Anterior cingulate cortex (tissue), 58 donors: ENCODE data around the gene REEP1.

ENCODE experiments used
- DNase-seq, 58 donors: peaks; one replicate each; lab custom pipeline; 2025; lab: John Stamatoyannopoulos, UW

The REEP1 gene, protein sequence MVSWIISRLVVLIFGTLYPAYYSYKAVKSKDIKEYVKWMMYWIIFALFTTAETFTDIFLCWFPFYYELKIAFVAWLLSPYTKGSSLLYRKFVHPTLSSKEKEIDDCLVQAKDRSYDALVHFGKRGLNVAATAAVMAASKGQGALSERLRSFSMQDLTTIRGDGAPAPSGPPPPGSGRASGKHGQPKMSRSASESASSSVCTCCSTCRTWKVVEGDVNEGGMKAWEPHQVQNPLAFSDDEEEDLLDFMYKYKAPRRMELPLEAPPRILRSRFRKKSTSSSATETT

DNA sequence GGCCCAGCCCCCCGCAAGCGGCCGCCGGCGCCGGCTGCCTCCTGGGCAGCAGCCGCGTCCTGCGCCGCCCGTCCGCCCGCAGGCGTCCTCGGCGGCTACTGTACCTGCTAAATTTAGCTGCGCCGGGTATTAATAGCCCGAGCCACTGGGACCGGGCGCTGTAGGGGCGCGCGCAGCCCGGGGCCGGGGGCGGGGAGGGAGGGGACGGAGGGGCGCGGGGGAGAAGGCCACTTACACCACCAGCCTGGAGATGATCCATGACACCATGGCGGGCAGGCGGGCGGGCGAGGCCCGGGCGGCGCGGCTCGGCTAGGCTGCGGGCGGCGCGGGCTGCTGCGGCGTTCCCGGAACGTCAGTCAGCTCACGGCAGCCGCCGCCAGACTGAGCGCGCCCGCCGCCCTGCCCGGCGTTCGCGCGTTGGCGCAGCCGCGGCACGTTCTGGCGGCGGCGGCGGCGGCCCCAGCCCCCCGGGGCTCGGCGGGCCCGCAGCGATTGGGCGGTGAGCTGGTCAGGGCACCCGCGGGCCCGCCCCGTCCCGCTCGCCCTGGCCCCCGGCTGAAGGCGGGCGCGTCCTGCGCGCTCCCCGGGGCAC, at the start of gene REEP1:
Gene REEP1 (minus strand): TSS at position 383 of the 592 bp plus-strand sequence. CDS start 116 bp downstream, at position 267.
- DNase-seq = peak in 24 of 58 donors; percentile 8 to 72 (median 31)

- DNase-seq = no peak
Observed at GRCh38 chr2:86383844-86384243, 46.4 kb upstream of the REEP1 start.

DNA sequence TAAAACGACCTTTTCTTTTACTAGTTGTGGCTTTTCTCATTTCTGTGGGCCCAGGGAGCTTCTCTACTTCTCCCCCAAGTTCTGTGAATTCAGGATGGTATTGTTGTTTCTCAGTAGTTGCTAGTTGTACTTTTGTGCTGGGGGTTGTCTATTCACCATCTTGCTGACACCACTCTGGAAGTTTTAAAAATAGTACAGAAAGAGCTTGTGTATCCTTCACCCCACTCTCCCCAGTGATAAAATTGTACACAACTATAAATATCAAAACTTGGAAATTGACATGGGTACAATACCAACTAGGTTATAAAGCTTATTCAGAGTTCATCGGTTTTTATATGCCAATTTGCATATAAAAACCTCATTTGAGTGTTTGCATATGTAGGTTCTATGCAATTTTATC, 45.3 kb upstream of the REEP1 start:
- no peak for DNase-seq

GRCh38 chr2:86382108-86382507, 44.7 kb upstream of the REEP1 start:
- DNase-seq = no peak

DNA sequence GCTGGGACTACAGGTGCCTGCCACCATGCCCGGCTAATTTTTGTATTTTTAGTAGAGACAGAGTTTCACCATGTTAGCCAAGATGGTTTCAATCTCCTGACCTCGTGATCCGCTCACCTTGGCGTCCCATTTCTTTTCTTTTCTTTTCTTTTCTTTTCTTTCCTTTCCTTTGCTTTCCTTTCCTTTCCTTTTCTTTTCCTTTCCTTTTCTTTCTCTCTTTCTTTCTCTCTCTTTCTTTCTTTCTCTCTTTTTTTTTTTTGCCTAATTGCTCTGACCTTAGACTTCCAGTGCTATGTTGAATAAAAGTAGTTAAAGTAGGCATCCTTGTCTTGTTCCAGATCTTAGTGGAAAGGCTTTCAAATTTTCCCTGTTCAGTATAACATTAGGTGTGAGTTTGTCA, 41.0 kb upstream of the REEP1 start:
- no peak for DNase-seq

DNA sequence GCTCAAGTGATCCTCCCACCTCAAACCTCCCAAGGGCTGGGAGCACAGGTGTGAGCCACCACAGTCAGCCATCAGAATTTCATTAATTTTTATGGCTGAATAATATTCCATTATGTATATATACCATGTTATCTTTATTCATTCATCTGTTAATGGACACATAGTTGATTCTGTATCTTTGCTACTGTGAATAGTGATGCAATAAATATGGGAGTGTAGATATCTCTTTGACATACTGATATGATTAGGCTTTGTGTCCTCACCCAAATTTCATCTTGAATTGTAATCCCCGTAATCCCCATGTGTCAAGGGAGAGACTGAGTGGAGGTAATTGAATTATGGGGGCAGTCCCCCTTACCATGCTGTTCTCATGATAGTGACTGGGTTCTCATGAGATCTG, 38.2 kb upstream of the REEP1 start:
- no peak for DNase-seq

DNA sequence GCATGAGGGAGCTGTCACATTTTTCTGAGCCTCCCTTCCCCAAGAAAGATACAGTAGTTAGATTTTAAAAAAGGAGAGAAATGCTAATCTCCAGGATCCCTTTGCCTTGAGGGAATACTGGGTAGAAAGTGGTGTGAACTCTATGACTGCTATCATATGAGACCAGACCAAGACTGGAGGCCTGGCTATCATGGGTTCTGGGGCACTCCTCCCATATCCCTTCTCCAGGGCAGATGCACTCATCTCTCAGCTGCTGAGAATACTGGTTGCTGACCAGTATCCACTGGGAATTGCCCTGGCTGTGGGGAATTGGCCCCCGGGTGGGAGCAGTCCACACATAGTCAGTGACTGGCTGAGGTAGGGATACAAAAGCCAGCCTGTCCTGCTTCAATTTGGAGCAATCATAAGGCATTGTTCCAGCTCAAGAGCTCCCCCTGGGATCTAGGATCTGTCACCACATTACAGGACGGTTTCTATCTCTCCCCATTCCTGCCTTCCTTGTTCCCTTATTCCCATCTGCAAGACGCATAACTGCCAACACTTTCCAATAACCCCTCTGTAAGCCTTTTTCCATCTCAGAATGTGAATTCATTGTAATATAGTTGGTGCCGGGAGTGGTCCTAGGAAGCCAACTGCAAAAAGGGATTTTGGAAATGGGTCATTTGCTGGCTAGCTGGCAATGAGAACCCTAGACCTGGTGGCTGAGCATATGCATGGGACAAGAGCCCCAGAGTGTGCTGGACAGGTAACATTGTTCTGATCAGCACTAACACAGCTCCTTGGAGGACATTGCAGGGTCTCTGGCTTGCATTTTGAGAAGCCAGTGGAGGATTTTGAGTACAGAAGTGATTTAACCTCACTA, 35.4 kb upstream of the REEP1 start:
- peak in 9 of 58 donors; percentile 3 to 25 (median 8) for DNase-seq

DNA sequence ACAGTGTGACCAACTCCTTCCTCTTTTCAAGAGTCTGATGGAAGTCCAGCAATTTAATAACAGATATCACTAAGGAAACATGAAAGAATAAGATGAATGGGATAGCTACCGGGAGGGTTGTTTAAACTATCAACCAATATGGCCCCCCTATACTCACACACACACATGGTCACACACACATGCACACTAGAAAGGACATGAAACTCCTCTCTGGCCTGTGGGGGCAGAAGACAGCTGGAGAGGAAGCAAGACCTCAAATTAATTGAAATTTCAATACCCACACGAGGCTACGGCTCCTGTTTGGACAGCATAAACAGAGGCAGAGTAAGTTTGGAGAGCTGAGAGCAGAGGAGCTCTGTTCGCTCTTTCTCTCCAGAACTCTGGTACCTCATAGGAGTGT, 34.7 kb upstream of the REEP1 start:
- DNase-seq = no peak

- no peak for DNase-seq
Observed at GRCh38 chr2:86371527-86371926, 34.1 kb upstream of the REEP1 start.

- DNase-seq = no peak
Observed at GRCh38 chr2:86370579-86370978, 33.2 kb upstream of the REEP1 start.

DNA sequence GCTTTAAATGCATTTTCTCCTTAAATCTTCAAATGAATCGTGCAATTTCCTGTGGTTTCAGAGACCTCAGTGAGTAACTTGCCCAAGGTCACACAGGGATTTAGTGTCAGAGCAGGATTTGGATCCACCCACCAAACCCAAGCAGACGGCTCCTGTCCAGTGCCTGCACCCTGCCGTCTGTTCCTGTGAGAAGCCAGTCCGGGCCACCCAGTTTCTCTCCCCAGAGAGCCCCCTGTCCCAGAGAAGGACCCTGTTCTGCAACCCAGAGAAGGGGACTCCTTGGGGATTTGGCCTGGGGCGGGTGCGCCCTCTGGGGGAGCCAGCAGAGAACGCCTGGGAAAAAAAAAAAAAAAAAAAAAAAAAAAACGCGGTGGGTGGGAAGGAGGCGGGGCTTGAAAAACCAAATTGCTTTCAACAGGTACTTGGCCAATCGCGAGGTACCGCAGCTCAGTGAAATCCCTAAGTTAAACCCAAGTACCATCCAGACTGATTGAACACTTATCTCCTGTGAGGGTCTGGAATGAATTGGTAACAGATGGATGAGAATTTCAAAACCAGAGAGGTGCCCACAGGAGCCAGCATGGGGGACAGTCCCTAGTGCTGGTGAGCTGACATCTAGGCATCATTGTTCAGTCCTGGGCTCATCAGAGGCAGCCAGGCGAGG, 30.9 kb upstream of the REEP1 start:
- peak in 29 of 58 donors; percentile 3 to 29 (median 15) for DNase-seq

GRCh38 chr2:86367499-86367777, 30.0 kb upstream of the REEP1 start:
- no peak for DNase-seq

DNA sequence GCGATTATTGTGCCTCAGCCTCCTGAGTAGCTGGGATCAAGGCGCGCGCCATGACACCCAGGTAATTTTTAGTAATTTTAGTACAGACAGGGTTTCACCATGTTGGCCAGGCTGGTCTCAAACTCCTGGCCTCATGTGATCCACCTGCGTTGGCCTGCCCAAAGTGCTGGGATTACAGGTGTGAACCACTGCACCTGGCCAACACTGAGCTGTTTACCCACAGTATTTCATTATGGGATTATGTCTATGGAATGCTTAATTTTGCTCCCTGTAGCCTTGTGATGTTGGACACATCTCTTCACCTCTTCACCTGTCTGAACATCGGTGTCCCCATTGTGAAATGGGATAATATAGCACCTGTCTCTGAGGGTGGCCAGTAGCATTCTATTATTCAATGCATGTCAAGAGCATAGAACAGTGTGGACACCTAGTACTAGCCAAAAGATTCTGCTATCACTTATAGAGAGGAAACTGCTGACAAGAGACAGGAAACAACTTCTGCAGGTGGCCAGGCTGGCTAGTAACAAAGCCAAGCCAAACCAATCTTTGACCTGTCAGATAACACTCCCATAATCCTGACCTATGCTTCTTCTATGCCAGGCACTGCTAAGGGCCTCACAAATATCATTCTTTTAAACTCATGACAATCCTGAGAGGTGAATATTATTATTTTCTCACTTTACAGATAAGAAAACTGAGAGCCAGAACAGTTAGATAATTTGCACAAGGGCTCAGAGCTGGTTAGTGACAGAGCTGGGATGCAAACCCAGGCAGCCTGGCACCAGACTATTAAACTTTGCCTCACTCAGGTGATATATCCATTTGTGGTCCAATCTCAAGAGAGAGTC, 29.4 kb upstream of the REEP1 start:
- DNase-seq = no peak

DNA sequence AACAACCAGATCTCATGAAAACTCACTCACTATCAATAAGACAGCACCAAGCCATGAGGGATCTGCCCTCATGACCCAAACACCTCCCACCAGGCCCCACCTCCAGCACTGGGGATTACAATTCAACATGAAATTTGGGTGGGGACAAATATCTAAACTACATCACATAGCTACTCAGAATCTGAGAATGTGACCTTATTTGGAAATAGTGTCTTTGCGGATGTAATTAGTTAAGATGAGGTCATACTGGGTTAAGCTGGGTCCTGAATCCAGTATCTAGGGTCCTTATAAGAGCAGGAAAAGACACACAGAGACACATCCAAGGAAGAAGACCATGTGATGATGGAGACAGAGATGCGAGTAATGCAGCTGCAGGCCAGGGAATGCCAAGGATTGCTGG, 27.5 kb upstream of the REEP1 start:
- DNase-seq = no peak

GRCh38 chr2:86360776-86361175, 23.4 kb upstream of the REEP1 start:
- peak in 12 of 58 donors; percentile 10 to 51 (median 26) for DNase-seq

GRCh38 chr2:86358957-86359356, 21.5 kb upstream of the REEP1 start:
- DNase-seq = no peak

DNA sequence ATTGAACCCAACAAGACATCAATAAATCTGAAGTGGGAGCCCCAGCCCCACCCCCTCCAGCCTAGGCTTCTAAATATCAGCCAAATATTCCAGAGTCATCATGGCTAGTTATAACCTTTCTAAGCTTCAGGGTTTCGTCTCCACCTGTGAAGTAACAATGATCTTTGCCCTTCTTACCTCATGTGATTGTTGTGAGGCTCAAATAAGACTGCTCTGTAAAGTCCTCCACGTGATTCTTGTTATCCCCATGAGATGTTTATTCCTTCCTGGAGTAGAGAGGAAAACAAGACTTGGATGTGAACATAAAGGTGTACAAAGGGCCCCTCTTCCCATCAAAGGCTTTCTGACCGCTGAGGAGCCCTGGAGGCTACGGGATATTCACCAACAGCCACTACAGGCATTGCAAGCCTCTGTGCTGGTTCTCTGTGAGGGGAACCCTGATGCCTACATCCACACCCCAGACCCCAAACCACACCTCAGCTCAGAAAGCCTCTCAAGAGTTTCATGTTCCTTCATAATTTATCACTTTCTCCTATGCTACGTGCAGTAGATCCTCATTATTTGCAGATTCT, 20.1 kb upstream of the REEP1 start:
- no peak for DNase-seq

GRCh38 chr2:86352727-86353221, 15.3 kb upstream of the REEP1 start:
- no peak for DNase-seq

DNA sequence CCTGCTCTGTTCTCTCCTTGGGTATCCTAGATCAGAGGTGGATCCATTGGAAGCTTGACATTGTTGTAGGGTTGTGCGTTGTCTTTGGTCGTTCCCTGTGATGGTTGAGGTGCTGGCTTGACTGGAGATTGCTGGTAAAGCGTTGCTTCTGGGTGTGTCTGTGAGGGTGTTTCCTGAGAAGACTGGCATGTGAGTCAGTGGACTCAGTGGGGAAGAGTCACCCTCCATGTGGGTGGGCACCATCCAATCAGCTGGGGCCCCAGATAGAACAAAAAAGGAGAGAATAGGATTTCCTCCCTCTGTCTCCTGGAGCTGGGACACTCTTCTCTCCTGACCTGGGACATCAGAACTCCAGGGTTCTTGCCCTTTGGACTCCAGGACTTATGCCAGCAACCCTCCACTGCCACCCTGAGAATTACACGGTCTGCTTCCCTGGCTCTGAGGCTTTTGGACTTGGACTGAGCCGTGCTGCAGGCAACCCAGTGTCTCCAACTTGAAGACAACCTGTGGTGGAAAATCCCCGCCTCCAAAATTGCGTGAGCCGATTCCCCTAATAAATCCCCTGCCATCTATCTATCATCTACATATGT, 14.8 kb upstream of the REEP1 start:
- no peak for DNase-seq
